HCEC 1CT (cell line): Measurements from ENCODE around the gene SLC1A3.
"Not testable (repeated sequence)": the region's sequence is repeated elsewhere in the genome, so short reads cannot be mapped to it uniquely, and the experiment has no call there.

ENCODE experiments used
- DNase-seq: peaks from one replicate; pipeline ENCODE4 v3.0.0-alpha.2; 2017

Gene SLC1A3

DNA sequence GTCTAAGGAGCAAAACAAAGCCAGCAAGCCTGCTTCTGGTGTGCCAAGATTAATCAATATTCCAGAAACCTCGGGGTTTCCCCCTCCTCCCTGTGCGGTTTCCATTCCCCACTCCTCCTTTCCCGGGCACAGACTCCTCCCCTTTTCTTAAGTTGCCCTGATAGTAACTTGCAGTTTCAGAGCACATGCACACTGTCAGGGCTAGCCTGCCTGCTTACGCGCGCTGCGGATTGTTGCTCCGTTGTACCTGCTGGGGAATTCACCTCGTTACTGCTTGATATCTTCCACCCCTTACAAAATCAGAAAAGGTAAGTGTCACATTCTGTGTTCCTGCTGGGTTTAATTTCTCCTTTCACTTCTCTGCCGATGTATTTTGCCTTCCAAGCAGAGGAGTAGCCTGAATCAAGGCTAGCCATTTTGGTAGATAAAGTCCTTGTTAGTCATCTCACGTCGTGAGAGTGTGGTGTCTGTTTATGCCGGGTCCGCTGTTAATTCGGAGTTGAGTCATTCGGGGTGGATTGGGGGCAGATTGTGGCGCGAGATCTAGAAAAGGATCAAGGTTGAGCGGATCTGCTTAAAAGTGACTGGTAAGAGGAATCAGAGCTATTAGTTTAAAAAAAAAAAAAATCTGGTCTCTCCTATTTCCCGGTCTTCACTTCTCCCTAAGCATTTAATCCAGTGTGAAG lies at the start of gene SLC1A3:
Gene SLC1A3 (plus strand): TSS at position 179 of the 686 bp plus-strand sequence. CDS start 1,818 bp downstream, outside the sequence.
- DNase-seq, result peak; percentile 80

- no peak for DNase-seq
Measured at GRCh38 chr5:36558641-36559040, 47.8 kb upstream of the SLC1A3 start.

GRCh38 chr5:36561601-36562000 lies 44.8 kb upstream of the SLC1A3 start:
- DNase-seq, result no peak

DNA sequence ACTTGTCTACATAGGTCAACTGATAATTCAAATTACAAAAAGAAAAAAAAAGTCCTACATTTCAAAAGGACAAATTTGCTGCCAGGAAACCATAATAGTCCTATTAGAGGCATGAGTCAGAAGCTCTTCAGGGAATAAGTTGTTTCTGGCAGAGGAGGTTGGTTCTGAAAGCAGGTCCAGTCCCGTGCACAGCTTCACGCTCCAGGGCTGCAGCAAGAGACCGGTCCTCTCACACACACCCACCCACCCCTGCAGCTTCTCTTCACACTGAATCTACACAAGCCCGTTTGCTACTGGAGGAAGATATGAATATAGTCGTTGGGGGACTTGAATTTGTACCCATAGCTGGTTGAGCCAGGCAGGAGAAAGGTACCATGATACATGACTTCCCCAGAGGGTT lies 36.9 kb upstream of the SLC1A3 start:
- DNase-seq, result no peak

- no peak for DNase-seq
Measured at GRCh38 chr5:36570301-36571095, 35.9 kb upstream of the SLC1A3 start.

DNA sequence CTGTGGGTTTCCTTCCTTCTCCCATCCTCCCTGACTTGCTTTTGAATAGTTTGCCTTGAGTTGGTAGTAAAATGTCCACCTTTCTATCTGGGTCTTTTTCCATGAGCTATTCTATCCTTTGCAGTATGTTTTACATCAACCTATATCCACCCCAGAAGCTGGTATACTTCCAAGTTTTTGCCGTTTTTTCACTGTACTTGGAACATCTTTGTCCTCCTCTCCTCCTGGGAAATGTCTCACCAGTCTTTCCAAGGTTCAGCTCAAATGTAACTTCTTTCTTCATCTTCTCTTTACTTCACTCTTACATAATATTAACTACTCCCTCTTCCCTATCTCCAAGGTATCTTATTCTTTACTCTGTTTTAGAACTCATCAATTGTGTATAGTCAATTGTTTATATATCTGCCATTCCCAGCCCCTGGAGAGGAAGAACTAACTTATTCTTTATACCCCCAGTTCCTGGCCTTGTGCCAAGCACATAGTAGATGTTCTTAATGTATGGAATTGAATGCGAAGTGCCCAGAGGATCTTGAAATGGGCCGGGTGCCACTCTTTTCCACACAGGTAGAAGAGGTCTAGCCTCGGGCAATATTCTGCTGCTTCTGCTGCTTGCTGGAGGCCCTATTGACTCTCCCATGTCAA lies 34.9 kb upstream of the SLC1A3 start:
- DNase-seq, result no peak

- peak; percentile 75 for DNase-seq
Measured at GRCh38 chr5:36573438-36573837, 33.0 kb upstream of the SLC1A3 start.

- peak; percentile 51 for DNase-seq
Measured at GRCh38 chr5:36575361-36575781, 31.0 kb upstream of the SLC1A3 start.

DNA sequence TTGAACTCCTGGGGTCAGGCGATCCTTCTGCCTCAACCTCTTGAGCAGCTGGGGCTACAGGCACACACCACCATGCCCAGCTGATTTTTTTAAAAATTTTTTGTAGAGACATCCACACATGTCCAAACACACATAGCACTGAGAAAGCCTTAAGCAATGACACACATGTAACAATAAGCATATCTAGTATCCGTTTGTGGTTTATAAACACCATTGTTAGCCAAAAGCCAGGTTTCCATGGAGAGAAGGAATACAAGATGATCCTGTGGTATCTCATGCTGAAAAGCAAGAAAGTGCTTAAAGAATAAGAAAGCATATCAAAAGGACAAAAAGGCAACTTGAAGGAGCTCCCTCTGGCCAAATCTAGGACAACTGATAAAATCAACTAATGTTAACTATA lies 29.7 kb upstream of the SLC1A3 start:
- no peak for DNase-seq

- DNase-seq, result not testable (repeated sequence)
Measured at GRCh38 chr5:36579858-36580257, 26.5 kb upstream of the SLC1A3 start.

GRCh38 chr5:36581070-36581469 lies 25.3 kb upstream of the SLC1A3 start:
- no peak for DNase-seq

- DNase-seq, result no peak
Measured at GRCh38 chr5:36584009-36584875, 22.2 kb upstream of the SLC1A3 start.

GRCh38 chr5:36585701-36586100 lies 20.7 kb upstream of the SLC1A3 start:
- no peak for DNase-seq

DNA sequence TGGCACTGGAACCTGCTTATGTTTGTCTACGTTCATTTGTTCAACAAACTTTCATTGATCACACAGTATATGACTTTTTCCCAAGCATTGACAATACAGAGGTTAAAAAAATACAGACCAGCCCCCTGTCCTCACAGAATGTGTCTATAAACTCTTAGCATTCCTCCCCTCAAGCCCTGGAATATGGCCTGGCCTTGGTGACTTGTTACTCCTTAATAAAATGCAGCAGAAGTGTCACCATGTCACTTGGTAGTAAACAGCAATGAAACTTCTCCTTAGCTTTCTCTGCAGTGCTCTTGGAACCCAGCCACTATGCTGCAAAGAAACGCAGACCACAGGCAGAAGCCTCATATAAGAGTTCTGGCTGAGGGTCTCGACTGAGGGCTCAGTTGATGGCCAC lies 19.1 kb upstream of the SLC1A3 start:
- DNase-seq, result no peak

DNA sequence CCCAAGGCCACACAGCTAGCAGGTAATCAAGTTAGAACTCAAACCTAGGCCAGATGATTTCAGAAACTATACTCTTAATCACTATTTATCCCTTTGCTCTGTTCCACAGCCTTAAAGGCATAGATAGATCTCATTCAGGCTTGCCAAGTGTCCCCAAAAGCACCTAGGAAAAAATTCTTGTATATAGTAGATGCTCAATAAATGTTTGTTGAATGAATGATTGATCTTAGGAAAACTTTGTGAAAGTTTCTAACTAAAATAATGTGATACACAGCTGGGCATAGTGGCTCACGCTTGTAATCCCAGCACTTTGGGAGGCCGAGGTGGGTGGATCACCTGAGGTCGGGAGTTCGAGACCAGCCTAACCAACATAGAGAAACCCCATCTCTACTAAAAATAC lies 16.7 kb upstream of the SLC1A3 start:
- not testable (repeated sequence) for DNase-seq

GRCh38 chr5:36590513-36591286 lies 15.7 kb upstream of the SLC1A3 start:
- no peak for DNase-seq

DNA sequence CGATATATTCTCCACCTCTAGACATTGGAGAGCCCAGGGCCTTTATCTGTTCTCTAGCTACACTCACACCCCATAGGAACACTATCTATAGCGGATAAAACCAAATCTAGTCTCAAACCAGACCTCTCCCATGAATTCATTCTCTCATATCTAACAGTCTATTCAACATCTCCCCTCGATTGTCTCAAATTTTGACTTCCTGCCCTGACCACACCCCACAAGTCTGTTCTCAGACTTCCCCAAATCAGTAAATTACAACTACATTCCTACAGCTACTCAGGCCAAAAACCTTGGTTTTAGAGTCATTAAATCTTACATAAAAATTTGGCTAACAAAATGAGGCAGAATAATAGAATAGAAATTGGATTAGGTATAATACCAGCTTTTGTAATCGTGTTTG lies 12.5 kb upstream of the SLC1A3 start:
- DNase-seq, result no peak

- no peak for DNase-seq
Measured at GRCh38 chr5:36596247-36596646, 10.2 kb upstream of the SLC1A3 start.

DNA sequence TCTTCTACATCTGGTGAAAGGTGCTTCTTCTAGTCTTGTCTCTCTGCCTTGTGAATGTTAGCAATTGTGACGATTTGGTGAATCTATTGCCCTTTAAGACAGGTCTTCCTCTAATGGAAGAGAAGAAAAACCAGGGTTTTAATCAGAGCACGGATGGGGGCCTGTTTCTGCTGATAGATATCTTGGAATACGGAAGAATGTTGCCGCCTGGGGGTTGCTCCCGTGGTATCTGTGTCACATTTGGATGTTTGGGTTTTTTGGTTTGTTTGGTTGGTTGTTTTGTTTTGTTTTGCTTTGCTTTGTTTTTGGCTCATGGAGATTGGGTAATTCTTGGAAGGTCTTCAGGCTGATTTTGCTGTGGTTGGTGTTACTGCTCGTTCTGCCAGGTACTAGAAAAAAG lies 9.7 kb upstream of the SLC1A3 start:
- no peak for DNase-seq

GRCh38 chr5:36598045-36598444 lies 8.4 kb upstream of the SLC1A3 start:
- DNase-seq, result no peak

DNA sequence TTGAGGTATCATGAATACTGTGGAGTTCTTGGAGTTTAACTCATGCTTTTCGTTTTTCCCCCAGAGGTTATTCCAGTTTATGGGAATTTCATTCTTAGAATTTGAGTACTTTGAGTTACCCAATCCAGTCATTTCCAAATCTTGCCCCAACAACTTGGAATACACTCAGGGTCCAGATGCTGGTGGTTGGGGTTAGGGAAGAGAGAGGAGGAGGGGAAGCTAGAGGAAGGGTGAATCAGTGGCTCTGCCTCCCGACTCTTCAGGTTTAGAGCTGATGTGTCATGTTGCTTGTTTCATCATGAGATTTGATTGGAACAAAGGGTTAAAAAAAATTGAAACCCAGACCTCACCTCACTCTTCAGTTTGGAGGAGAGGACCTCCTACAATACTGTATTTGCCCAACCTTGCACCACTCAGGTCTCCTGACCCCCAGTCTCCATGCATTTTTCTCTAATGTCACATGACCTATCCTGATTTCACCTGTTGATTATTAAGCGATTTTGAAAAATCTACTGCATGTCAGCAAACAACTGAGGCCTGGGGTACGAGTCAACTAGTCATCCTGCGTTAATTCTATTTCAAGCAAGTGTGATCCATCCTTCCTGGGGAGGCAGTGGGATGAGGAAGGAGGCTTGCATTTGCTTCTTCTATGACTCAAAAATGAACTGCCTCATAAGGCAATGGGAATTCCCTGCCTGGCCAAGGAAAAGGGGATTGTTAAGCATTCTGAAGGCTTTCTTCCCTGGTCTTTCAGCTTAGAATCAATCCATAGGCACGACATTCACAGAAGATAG lies 6.2 kb upstream of the SLC1A3 start:
- DNase-seq, result peak; percentile 88
